Bone marrow (tissue), 2 donors: ENCODE results near the gene CEP350.

Source experiments
- DNase-seq, 2 donors: peaks; one replicate each; lab custom pipeline; 2025; lab: John Stamatoyannopoulos, UW

Gene CEP350, protein sequence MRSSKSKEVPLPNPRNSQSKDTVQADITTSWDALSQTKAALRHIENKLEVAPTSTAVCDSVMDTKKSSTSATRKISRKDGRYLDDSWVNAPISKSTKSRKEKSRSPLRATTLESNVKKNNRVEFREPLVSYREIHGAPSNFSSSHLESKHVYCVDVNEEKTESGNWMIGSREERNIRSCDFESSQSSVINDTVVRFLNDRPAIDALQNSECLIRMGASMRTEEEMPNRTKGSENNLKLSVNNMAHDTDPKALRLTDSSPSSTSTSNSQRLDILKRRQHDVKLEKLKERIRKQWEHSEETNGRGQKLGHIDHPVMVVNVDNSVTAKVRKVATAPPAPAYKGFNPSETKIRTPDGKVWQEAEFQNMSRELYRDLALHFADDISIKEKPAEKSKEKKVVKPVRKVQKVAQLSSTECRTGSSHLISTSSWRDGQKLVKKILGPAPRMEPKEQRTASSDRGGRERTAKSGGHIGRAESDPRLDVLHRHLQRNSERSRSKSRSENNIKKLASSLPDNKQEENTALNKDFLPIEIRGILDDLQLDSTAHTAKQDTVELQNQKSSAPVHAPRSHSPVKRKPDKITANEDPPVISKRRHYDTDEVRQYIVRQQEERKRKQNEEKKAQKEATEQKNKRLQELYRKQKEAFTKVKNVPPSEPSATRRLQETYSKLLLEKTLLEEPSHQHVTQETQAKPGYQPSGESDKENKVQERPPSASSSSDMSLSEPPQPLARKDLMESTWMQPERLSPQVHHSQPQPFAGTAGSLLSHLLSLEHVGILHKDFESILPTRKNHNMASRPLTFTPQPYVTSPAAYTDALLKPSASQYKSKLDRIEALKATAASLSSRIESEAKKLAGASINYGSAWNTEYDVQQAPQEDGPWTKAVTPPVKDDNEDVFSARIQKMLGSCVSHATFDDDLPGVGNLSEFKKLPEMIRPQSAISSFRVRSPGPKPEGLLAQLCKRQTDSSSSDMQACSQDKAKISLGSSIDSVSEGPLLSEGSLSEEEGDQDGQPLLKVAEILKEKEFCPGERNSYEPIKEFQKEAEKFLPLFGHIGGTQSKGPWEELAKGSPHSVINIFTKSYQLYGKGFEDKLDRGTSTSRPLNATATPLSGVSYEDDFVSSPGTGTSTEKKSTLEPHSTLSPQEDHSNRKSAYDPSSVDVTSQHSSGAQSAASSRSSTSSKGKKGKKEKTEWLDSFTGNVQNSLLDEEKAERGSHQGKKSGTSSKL (N-terminal part only)

DNA sequence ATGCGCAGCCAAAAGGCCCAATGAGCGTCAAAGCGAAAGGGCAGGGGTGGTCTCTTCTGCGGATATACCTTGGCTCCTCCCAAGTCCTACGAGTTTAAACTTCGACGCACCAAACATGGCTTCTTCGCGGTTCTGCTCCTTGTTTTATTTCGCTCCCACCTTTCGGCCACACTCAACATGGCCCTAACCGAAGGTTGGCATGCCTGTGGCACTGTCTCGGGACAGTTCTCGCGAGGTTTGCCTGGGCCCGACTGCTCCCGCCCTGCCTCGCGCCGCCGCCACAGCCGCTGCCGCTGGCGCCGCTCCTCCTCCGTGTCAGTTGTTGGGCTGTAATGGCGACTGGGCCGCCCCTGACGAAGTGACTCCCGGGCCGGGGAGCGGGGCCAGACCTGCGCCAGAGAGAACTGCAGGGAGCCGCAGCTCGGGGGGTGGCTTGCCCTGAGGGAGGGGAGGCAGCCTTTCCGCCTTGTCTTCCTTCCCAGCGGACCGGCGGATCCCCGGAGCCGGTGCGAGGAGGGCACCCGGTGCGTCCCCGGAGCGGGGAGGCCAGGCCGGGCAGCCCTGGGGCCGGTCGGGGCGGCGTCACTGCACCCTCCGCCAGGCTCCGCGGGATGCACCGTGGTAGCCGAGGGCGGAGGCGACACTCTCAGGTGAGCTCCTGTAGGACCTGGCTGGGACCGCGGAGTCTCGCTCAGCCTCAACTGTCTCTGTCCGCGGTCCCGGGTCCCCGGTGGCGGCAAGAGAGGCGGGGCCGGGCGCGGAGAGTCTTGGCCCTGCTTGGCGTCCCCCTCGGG, at the start of gene CEP350:
CEP350 (plus strand) TSS at position 318 of the 794 bp plus-strand sequence. CDS start 31,372 bp downstream, outside the sequence.
- peak; percentile 87 to 98 for DNase-seq

DNA sequence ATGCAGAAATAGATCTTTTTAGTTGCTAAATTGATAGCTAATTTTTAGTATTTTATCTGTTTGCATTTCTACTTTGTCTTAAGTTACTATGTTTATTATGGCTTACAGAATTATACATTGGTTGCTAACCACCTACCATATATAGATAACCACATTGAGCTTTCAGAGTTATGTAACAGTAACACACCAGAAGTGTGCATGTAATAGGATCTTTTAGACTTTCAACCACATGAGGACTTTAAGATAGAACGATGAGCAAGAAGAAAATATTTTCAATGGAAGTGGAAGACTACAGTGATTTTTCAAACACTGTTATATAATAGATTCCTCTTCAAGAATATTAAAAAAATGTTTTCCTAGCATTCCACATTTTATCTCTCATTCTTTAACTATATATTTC, 43.7 kb upstream of the CEP350 start:
- no peak for DNase-seq

DNA sequence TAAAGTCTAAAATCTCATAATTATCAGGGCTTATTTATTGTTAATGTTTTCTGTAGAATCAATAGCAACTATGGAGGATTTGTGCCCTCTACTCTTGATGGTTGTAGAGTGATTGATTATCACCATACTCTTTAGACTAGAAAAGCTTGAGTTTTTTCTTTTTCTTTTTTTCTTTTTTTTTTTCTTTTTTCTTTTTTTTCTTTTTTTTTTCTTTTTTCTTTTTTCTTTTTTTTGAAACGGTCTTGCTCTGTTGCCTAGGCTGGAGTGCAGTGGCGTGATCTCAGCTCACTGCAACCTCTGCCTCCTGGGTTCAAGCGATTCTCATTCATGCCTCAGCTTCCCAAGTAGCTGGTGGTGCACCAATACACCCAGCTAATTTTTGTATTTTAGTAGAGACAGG, 42.8 kb upstream of the CEP350 start:
- no peak for DNase-seq

DNA sequence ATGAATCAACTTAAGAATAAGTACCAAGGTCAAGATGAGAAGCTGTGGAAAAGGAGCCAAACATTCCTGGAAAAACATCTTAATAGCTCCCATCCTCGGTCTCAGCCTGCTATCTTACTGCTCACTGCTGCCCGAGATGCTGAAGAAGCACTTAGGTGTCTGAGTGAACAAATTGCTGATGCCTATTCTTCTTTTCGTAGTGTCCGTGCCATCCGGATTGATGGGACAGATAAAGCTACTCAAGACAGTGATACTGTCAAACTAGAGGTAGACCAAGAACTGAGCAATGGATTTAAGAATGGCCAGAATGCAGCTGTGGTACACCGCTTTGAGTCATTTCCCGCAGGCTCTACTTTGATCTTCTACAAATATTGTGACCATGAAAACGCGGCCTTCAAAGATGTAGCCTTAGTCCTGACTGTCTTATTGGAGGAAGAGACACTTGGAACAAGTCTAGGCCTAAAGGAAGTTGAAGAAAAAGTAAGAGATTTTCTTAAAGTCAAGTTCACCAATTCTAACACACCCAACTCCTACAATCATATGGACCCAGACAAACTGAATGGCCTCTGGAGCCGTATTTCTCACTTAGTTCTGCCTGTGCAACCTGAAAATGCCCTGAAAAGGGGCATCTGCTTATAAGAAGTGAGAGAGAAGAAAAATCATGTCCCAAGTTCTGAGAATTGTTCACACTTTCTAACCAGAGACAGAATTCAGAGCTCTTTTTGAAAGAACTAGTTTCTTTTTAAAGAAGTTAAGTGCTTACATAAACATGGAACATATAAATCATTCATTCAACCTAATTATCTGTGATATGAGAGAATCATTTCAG, 36.8 kb upstream of the CEP350 start:
- no peak for DNase-seq

DNA sequence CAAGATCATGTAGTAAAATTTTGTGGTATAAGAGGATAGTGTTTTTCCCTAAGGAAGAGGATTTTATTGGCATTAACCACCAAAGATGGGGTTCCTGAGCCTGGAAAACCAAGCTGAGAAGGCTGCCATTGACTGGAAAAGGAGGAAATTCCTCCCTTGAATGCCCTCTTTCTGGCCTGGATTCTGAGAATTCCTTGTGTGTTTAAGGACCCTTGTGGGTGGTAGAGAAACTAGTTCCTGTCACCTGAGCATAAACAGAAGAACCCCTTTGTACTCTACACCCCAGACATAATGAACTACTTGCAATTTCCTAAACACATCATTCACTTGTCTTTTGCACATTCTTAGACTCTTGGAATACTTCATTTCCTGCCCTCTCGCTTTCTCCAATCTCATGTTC, 33.1 kb upstream of the CEP350 start:
- no peak for DNase-seq

DNA sequence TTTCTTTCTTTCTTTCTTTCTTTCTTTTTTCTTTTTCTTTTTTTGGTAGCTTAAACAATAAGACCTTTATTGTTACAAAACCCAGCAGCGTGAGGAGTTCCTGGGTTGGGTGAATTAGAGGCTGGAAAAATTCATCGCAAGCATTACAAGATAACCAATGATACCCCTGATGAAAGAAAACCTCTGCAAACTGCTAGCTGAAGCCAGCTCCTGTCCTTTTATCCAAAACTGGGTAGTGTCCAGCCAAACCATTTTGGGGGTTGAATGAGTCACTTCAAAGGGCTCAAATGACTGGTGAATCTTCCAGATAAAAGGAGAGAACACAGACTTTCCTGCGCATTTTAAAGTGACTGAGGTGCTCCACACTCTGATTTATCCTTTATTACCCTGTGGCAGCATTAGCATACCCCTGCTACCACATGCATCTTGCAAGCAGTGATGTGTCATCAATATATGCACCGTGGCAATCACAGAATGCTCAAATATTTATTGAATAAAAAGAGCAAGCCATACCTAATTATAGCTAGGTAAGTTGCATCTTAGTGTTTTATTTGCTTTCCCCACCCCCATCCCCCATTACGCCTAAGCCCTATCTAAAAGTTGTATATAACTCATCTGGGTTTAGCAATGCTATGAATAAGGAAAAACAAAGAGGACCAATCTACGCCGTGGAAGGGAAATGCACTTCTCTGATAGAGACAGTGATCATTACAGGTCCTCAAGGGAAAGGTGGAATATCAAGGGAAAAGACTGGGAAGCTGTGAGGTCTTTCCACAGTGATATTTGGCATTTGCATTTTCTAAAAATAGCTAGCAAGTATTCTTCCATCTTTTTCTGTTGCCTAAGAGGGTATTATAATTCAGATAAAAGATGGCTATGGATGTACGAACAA, 32.4 kb upstream of the CEP350 start:
- no peak for DNase-seq

DNA sequence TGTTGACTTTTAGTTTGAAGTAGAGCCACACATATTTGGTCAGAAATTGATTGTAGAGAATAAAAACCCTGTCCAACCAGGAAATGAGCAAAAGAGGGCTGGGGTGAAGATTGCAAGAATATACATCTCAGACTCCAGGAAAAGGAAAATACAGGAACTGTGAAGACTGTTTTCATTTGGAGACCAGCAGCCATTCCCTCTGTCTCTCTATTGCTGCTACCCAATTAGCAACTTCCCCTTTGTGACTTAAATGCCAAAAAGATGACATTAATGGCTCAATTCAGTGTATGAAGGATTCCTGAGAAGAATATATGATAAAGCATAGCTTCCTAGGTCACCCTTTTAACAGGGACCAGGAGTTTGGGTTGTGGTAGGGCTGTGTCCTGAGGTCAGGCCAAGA, 31.6 kb upstream of the CEP350 start:
- no peak for DNase-seq

DNA sequence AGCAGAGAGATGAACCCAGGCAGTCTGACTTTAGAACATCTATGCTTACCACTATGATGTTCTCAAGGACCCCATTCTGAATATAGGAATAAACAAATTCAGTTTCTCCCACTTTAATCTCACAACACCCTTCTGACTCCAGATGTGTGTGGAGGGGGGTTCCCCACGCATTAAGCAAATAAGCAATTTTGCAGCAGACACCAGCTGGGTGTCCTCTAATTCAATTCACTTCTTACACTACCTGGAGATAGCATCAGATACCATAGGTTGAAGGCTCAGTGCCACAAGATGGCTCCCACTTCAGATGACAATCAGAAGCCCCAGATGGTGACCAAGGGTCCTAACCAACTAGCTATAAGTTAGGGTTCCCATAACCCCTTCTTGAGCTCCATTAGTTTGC, 30.3 kb upstream of the CEP350 start:
- DNase-seq, result no peak

DNA sequence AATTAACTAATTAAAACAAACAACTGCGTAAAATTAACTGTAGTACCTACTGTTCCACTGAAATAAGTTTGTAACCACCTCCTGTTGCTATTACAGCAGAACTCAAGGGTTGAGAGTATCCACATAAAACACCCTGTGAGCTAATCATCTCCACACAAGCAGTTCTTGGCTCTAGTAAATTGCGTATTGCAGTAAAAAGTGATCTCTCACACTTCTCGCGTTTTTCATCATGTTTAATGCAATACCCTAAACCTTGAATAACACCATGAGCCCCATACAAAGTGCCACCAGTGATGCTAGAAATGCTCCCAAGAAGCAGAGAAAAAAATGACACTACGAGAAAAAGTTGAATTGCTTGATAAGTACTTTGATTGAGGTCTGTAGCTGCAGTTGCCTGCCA, 29.3 kb upstream of the CEP350 start:
- no peak for DNase-seq

DNA sequence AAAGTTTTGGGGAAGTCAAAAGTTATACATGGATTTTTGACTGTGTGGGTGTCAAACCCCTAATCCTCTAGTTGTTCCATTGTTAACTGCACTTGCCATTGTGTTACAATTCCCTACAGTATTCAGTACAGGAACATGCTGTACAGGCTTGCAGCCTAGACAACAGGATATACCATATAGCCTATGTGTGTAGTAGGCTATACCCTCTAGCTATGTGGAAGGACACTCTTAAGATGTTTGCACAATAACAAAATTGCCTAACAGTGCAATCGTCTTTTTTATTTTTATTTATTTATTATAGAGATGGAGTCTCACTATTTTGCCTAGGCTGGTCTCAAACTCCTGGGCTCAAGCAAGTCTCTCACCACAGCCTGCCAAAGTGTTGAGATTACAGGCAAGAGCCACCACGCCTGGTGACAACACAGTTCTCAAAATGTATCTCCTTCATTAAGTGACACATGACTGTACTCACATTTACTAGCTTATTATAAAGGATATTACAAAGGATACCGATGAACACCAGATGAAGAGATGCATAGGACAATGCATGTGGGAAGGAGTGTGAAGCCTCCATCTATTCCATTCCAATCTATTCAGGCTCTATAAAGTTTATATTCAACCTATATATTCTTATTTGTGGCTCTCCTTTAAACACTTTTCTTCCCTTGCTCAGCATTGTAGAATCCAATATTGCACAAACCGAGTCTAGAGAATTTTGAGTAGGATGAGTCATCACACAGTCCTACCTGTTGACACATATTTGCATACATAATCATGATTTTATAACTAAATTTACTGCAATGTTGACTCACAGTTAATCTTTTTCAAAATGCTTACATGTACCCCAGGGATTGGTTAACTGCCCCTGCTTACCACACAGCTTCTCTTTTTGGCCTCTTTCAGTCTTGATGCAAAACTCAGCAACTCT, 28.4 kb upstream of the CEP350 start:
- no peak for DNase-seq

DNA sequence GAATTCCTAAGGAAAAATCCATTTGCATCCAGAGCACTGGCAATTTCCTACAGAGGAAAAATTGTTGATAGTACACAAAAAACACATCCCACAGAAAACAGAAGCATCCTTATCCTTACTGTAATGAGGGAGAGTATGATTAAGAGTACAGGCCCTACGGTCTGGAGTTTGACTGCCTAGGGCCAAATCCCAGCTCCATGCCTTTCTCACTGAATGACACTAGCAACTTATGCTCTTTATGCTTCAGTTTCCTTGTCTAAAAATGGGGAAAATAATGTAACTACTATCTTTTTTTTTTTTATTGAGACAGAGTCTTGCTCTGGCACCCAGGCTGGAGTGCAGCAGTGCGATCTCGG, 27.8 kb upstream of the CEP350 start:
- DNase-seq, result no peak

DNA sequence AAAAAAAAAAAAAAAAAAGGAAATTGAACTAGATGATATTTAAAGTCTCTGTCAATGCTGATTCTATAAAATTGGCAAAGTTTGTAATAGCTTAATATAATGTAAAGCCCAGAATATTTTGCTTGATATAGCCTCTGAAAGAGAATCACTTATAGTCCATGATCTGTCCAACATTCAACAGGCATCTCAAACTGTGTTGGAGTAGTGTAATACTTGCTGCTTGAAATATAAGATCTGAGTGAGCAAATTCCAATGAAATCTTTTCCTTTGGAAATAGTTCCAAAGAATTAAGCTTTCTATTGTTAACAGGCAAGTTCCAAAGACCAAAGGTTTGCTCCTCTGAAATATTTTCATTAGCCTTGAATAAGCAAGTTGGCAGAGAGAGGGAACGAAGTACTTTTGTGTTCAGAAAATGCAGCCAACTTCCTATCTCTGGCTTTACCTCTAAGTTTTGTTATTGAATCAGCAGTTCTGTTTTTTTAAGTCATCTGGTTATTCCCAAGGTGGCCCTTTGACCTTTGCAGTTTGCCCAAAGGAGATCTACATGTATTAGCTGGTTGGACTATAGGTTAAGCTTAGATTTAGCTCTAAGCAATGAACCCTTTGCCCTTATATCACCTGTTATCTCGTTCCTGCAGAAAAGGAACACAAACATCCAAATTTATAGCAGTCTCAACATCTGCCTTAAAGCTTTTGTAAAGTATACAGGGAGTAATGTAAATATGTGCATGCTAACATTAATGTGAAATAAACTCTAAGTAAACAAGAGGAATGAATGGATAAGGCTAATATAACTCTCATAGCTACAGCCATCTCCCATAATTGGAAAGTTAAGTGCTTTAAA, 24.4 kb upstream of the CEP350 start:
- no peak for DNase-seq

DNA sequence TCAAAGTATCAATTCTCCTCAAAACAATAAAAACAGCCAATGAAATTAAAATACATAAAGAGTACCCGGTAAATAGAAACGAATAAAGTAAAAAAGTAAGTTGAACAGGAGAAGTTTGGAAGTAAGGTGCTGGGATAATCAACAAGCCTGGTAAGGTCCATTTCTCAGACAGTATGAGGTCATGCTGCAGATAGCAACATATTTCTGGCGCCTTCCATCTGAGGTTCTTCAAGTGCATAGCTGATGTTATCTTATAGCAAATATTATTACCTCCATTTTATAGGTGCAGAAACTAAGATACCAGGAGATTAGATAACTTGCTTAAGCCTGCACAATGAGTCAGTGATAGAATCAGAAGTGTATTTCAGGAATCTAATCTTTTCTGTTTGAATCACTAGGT, 23.7 kb upstream of the CEP350 start:
- DNase-seq, result no peak

DNA sequence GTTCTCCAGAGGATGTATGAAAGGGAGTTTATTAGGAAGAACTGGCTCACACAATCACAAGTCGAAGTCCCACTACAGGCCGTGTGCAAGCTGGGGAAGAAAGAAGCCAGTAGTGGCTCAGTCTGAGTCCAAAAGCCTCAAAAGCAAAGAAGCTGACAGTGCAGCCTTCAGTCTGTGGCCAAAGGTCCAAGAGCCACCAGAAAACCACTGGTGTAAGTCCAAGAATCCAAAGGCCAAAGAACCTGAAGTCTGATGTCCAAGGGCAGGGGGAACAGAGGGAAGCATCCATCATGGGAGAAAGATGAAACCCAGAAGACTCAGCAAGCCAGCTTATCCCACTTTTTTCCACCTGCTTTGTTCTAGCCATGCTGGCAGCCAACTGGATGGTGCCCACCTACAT, 21.4 kb upstream of the CEP350 start:
- DNase-seq, result no peak

DNA sequence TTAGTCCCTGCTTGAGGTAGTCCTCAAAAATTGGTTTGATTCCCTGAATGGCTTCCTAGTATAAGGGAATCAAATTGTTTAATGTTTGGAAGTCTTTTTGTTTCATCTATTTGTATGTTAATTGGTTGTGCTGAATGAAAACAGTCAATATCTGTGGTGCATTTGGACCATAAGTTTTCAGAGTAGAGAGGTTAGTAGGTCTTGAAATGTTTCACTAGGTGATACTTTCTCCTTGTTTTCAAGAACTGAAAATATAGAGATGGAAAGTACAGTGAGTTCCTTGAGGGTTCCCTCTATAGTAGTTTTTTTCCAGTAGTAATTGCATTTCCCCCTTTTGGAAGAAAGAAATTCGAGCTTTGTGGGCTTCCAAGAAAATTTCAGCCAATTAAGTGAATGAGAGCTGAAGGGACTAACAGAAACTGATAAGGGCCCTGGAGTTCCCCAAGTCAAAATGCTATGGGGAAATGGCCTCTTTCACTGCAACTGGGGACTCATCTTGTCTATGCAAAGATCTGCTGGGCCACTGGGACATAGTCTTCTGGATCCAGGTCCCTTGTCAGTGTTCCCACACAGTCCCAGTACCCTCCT, 18.6 kb upstream of the CEP350 start:
- DNase-seq, result no peak

DNA sequence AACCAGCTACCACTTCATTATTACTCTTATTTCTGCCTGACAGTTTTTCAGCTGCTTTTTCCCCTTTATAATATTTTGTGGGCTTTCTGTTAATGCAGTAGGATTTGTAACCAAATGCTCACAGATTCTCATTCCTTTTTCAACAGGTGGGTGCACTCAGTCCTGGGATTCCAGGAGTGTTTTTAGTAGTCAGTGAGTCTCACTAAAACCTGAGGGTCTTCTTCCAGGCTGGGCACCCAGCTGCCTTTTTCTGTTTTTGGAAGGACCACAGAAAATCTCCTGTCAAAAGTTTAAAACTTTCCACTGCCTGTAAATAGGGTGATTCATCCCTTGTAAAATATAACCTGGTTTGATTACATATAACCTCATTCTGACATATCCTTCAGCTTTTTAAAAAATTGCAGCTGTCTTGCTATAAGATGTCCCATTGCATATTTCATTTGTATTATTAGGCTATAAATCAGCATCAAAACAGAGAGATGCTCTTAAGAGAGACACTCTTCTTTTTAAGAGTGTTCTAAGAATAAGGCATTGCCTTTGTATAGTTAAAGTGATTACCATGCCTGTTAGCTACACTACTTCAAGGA, 16.8 kb upstream of the CEP350 start:
- no peak for DNase-seq

DNA sequence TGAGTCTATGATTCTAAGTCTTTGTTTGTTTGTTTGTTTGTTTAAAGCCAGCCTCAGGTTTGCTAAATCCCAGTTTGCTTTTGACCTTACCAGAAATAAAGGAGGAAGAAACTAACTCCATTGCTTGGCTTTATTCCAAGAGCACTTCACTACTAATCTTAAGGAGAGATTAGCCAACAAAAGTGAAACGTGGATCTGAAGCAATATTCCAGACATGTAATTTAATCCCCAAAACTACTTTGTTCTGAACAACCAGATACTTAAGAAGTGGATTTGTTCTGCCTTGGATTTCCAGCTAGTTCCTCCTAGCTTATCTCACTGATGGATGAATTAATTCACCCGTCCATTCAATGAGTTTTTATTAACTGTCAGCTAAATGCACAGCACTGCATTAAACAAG, 15.9 kb upstream of the CEP350 start:
- no peak for DNase-seq
